ENCODE measurements around the gene HDAC11. TPM values are rescaled to one million over a fixed set of nuclear protein-coding genes. Genes with fewer than 3 reads are reported as not detected.
"Not testable (repeated sequence)": the region's sequence is repeated elsewhere in the genome, so short reads cannot be mapped to it uniquely, and the experiment has no call there.

HDAC11 gene
- total RNA-seq = 1 to 10 TPM; 6.2 to 8.0 TPM

- H3K27me3 Mint-ChIP-seq (ENCODE audit: low read depth) = peaks cover 6% of the 10 kb centered on the region
- peaks cover 17% of the 10 kb centered on the region for H3K4me1 Mint-ChIP-seq (ENCODE audit: low read depth)
- H3K36me3 Mint-ChIP-seq (ENCODE audit: insufficient read depth in 2 of 2) = no peaks in the 10 kb centered on the region
- H3K27ac Mint-ChIP-seq = peak within 1 kb of the TSS; percentile 19
- no peaks in the 10 kb centered on the region for H3K9me3 Mint-ChIP-seq
- ATAC-seq (replicated peaks in 1 of 2) = peak; percentile 96 to 98
- H3K4me3 Mint-ChIP-seq = peak within 1 kb of the TSS; percentile 95
- DNase-seq = peak; percentile 99
Observed at GRCh38 chr3:13479582-13480339, at the start of gene HDAC11. Gene HDAC11 (plus strand): TSS chr3:13480306. CDS start chr3:13480348, 42 bp downstream.

GRCh38 chr3:13430411-13430875 lies 49.7 kb upstream of the HDAC11 start:
- not testable (repeated sequence) for H3K27me3 Mint-ChIP-seq (ENCODE audit: low read depth); DNase-seq; ATAC-seq (replicated peaks in 1 of 2); H3K4me3 Mint-ChIP-seq; H3K36me3 Mint-ChIP-seq (ENCODE audit: insufficient read depth in 2 of 2); H3K27ac Mint-ChIP-seq; H3K9me3 Mint-ChIP-seq
- peaks cover 18% of the 10 kb centered on the region for H3K4me1 Mint-ChIP-seq (ENCODE audit: low read depth)

- Mint-ChIP-seq H3K27me3 (ENCODE audit: low read depth) (no peaks in the 10 kb centered on the region), H3K9me3 (peaks cover 0 to 1% of the 10 kb centered on the region in 2 donors), H3K36me3 (ENCODE audit: insufficient read depth in 2 of 2) (peaks cover 0 to 2% of the 10 kb centered on the region in 2 donors), H3K4me3 (no peak overlapping the region), H3K4me1 (ENCODE audit: low read depth) (peaks cover 12% of the 10 kb centered on the region), H3K27ac (no peak overlapping the region)
- ATAC-seq (replicated peaks in 1 of 2) (no peak), DNase-seq (no peak)
Observed at GRCh38 chr3:13432093-13432492, 48.0 kb upstream of the HDAC11 start.

- Mint-ChIP-seq H3K36me3 (ENCODE audit: insufficient read depth in 2 of 2) (peaks cover 0 to 2% of the 10 kb centered on the region in 2 donors), H3K4me3 (no peak overlapping the region), H3K27me3 (ENCODE audit: low read depth) (no peaks in the 10 kb centered on the region), H3K9me3 (peaks cover 0 to 1% of the 10 kb centered on the region in 2 donors), H3K27ac (no peak overlapping the region), H3K4me1 (ENCODE audit: low read depth) (peaks cover under 1% of the 10 kb centered on the region)
- DNase-seq (no peak), ATAC-seq (replicated peaks in 1 of 2) (no peak)
Observed at GRCh38 chr3:13433912-13434311, 46.2 kb upstream of the HDAC11 start.

GRCh38 chr3:13436213-13436612 lies 43.9 kb upstream of the HDAC11 start:
- not testable (repeated sequence) for H3K4me3 Mint-ChIP-seq; H3K27ac Mint-ChIP-seq; ATAC-seq (replicated peaks in 1 of 2); DNase-seq; H3K4me1 Mint-ChIP-seq (ENCODE audit: low read depth); H3K9me3 Mint-ChIP-seq; H3K36me3 Mint-ChIP-seq (ENCODE audit: insufficient read depth in 2 of 2); H3K27me3 Mint-ChIP-seq (ENCODE audit: low read depth)

- Mint-ChIP-seq H3K9me3 (no peaks in the 10 kb centered on the region), H3K36me3 (ENCODE audit: insufficient read depth in 2 of 2) (no peaks in the 10 kb centered on the region), H3K27ac (no peak overlapping the region), H3K27me3 (ENCODE audit: low read depth) (no peaks in the 10 kb centered on the region), H3K4me1 (ENCODE audit: low read depth) (no peaks in the 10 kb centered on the region), H3K4me3 (no peak overlapping the region)
- ATAC-seq (replicated peaks in 1 of 2) (no peak), DNase-seq (no peak)
Observed at GRCh38 chr3:13440204-13440817, 39.8 kb upstream of the HDAC11 start.

- not testable (repeated sequence) for H3K27me3 Mint-ChIP-seq (ENCODE audit: low read depth); ATAC-seq (replicated peaks in 1 of 2); H3K27ac Mint-ChIP-seq; H3K4me1 Mint-ChIP-seq (ENCODE audit: low read depth); H3K9me3 Mint-ChIP-seq; H3K36me3 Mint-ChIP-seq (ENCODE audit: insufficient read depth in 2 of 2); DNase-seq; H3K4me3 Mint-ChIP-seq
Observed at GRCh38 chr3:13442882-13443281, 37.2 kb upstream of the HDAC11 start.

- ATAC-seq (replicated peaks in 1 of 2) (peak; percentile 50 to 53), DNase-seq (peak; percentile 8 to 20)
- Mint-ChIP-seq H3K4me1 (ENCODE audit: low read depth) (peaks cover 21% of the 10 kb centered on the region), H3K27ac (peak overlapping the region; percentile 92), H3K36me3 (ENCODE audit: insufficient read depth in 2 of 2) (no peaks in the 10 kb centered on the region), H3K9me3 (no peaks in the 10 kb centered on the region), H3K27me3 (ENCODE audit: low read depth) (no peaks in the 10 kb centered on the region), H3K4me3 (peak overlapping the region; percentile 94 to 96)
Observed at GRCh38 chr3:13451301-13451673, 28.8 kb upstream of the HDAC11 start.

GRCh38 chr3:13452490-13453335 lies 27.4 kb upstream of the HDAC11 start:
- Mint-ChIP-seq H3K4me3 (peak overlapping the region; percentile 94 to 96), H3K36me3 (ENCODE audit: insufficient read depth in 2 of 2) (no peaks in the 10 kb centered on the region), H3K4me1 (ENCODE audit: low read depth) (peaks cover 21% of the 10 kb centered on the region), H3K27me3 (ENCODE audit: low read depth) (no peaks in the 10 kb centered on the region), H3K9me3 (no peaks in the 10 kb centered on the region), H3K27ac (no peak overlapping the region)
- DNase-seq (peak; percentile 37 to 50), ATAC-seq (replicated peaks in 1 of 2) (peak in 1 of 2 donors; percentile 21)

- Mint-ChIP-seq H3K27me3 (ENCODE audit: low read depth) (no peaks in the 10 kb centered on the region), H3K9me3 (no peaks in the 10 kb centered on the region), H3K4me1 (ENCODE audit: low read depth) (peaks cover 16% of the 10 kb centered on the region), H3K36me3 (ENCODE audit: insufficient read depth in 2 of 2) (no peaks in the 10 kb centered on the region), H3K27ac (no peak overlapping the region), H3K4me3 (no peak overlapping the region)
- no peak for ATAC-seq (replicated peaks in 1 of 2)
- no peak for DNase-seq
Observed at GRCh38 chr3:13455644-13456043, 24.5 kb upstream of the HDAC11 start.

- Mint-ChIP-seq H3K4me3 (no peak overlapping the region), H3K36me3 (ENCODE audit: insufficient read depth in 2 of 2) (no peaks in the 10 kb centered on the region), H3K27me3 (ENCODE audit: low read depth) (no peaks in the 10 kb centered on the region), H3K27ac (no peak overlapping the region), H3K4me1 (ENCODE audit: low read depth) (peaks cover 8% of the 10 kb centered on the region), H3K9me3 (no peaks in the 10 kb centered on the region)
- DNase-seq = no peak
- no peak for ATAC-seq (replicated peaks in 1 of 2)
Observed at GRCh38 chr3:13457593-13457992, 22.5 kb upstream of the HDAC11 start.

GRCh38 chr3:13459605-13460340 lies 20.3 kb upstream of the HDAC11 start:
- no peaks in the 10 kb centered on the region for H3K36me3 Mint-ChIP-seq (ENCODE audit: insufficient read depth in 2 of 2)
- H3K27ac Mint-ChIP-seq = no peak overlapping the region
- no peaks in the 10 kb centered on the region for H3K27me3 Mint-ChIP-seq (ENCODE audit: low read depth)
- H3K9me3 Mint-ChIP-seq = no peaks in the 10 kb centered on the region
- peaks cover 8% of the 10 kb centered on the region for H3K4me1 Mint-ChIP-seq (ENCODE audit: low read depth)
- no peak overlapping the region for H3K4me3 Mint-ChIP-seq
- DNase-seq (no peak), ATAC-seq (replicated peaks in 1 of 2) (no peak)
